H1 (cell line): ENCODE data around the gene ITGA5. TPM values are rescaled to one million over a fixed set of nuclear protein-coding genes. Genes with fewer than 3 reads are reported as not detected.

ENCODE experiments used
- CTCF ChIA-PET: fragments of 300-600 bp; sonication (Branson Sonifier 250); formaldehyde crosslinking; loops from one replicate; lab custom pipeline; 2021; ENCODE audit not compliant: partially characterized antibody; lab: Charles Lee
- POLR2A ChIA-PET: fragments of 300-600 bp; sonication (Branson Sonifier 250); formaldehyde crosslinking; loops from one replicate; lab custom pipeline; 2021; ENCODE audit warnings: inconsistent platforms; ENCODE audit not compliant: partially characterized antibody; lab: Charles Lee
- DNase-seq, 2 experiments: peaks; one replicate each; pipeline versions ENCODE4 v3.0.0 to v3.0.0-alpha.2; 2010 to 2022; ENCODE audit warnings: low spot score in 2 of 2, low read depth in 1 of 2, mixed read lengths in 1 of 2
- FAIRE-seq: peaks from 2 replicates; lab custom pipeline; 2011; peaks lifted over from hg19 to GRCh38; lab: Jason Lieb, UNC
- H2AFZ ChIP-seq: 2 replicates; pipeline ENCODE4 v1.8.1; 2012; ENCODE audit warnings: low read length, inconsistent platforms
- H2AK5ac ChIP-seq: 2 replicates; pipeline ENCODE4 v1.6.1; 2013; ENCODE audit warnings: low read depth, low read length
- H2BK120ac ChIP-seq: replicated peaks from 2 replicates; pipeline ENCODE3; 2013; ENCODE audit warnings: low read depth, low read length, inconsistent platforms
- H2BK12ac ChIP-seq: 2 replicates; pipeline ENCODE4 v1.6.1; 2013; ENCODE audit warnings: low read depth, low read length
- H2BK15ac ChIP-seq: 2 replicates; pipeline ENCODE4 v1.6.1; 2013; ENCODE audit warnings: low read length
- H2BK20ac ChIP-seq: 2 replicates; pipeline ENCODE4 v1.6.1; 2013; ENCODE audit warnings: low read length
- H2BK5ac ChIP-seq: 2 replicates; pipeline ENCODE4 v1.6.1; 2013; ENCODE audit warnings: low read depth, low read length
- H3K14ac ChIP-seq: 2 replicates; pipeline ENCODE4 v1.6.1; 2013; ENCODE audit warnings: inconsistent platforms; ENCODE audit not compliant: insufficient read length
- H3K18ac ChIP-seq: 2 replicates; pipeline ENCODE4 v1.6.1; 2013; ENCODE audit warnings: low read length; ENCODE audit errors: extremely low read depth
- H3K23ac ChIP-seq: 2 replicates; pipeline ENCODE4 v1.6.1; 2013; ENCODE audit warnings: inconsistent platforms; ENCODE audit not compliant: insufficient read length
- H3K23me2 ChIP-seq: 2 replicates; pipeline ENCODE4 v1.6.1; 2013; ENCODE audit warnings: low read depth, low read length
- H3K27ac ChIP-seq: 2 replicates; pipeline ENCODE4 v1.6.1; 2011; ENCODE audit warnings: low read depth, low read length, inconsistent platforms
- H3K27me3 ChIP-seq, 4 experiments: replicated peaks in 1 of 4; 1 replicate in 1 of 4; 2 replicates in 3 of 4; pipeline versions ENCODE4 v1.6.1 to v1.8.1; 2011 to 2013; ENCODE audit warnings: low read length in 3 of 4, mild to moderate bottlenecking in 3 of 4, inconsistent platforms in 2 of 4, mixed read lengths in 2 of 4, moderate library complexity in 1 of 4; ENCODE audit not compliant: control insufficient read depth in 3 of 4, insufficient read depth in 3 of 4; ENCODE audit errors: extremely low read depth in 1 of 4
- H3K36me3 ChIP-seq, 4 experiments: 2 replicates each; pipeline versions ENCODE4 v1.6.1 to v1.8.1; 2011 to 2013; ENCODE audit warnings: mild to moderate bottlenecking in 4 of 4, low read length in 3 of 4, moderate library complexity in 2 of 4, control low read depth in 1 of 4, inconsistent platforms in 1 of 4; ENCODE audit not compliant: insufficient read depth in 4 of 4, control insufficient read depth in 2 of 4
- H3K4ac ChIP-seq: replicated peaks from 2 replicates; pipeline ENCODE3; 2013; ENCODE audit warnings: low read length, low read depth, mixed read lengths, inconsistent platforms; ENCODE audit not compliant: insufficient read length
- H3K4me1 ChIP-seq, 4 experiments: replicated peaks in 1 of 4; 1 replicate in 1 of 4; 2 replicates in 3 of 4; pipeline versions ENCODE4 v1.6.1 to v1.8.1; 2011 to 2013; ENCODE audit warnings: low read length in 3 of 4, inconsistent platforms in 2 of 4, mixed read lengths in 1 of 4; ENCODE audit not compliant: insufficient read depth in 4 of 4, control insufficient read depth in 3 of 4
- H3K4me2 ChIP-seq, 2 experiments: 2 replicates each; pipeline versions ENCODE4 v1.6.1 to v1.8.1; 2011 to 2013; ENCODE audit warnings: low read depth in 2 of 2, low read length in 2 of 2, control low read depth in 1 of 2, inconsistent platforms in 1 of 2, mild to moderate bottlenecking in 1 of 2; ENCODE audit not compliant: insufficient read depth in 1 of 2
- H3K4me3 ChIP-seq, 4 experiments: fragments of 200-600, 300-600 bp in 1 of 4; sonication (generic), shearing (Covaris generic), sonication (Bioruptor Twin) in 1 of 4; 2 replicates each; pipeline versions ENCODE4 v1.5.1 to v1.8.1; 2011 to 2016; ENCODE audit warnings: low read length in 4 of 4, low read depth in 3 of 4, control low read depth in 2 of 4, inconsistent platforms in 2 of 4, mild to moderate bottlenecking in 2 of 4, mixed read lengths in 1 of 4, moderate library complexity in 1 of 4; ENCODE audit not compliant: insufficient read depth in 2 of 4; ENCODE audit errors: extremely low read depth in 1 of 4
- H3K56ac ChIP-seq: replicated peaks from 2 replicates; pipeline ENCODE3; 2013; ENCODE audit warnings: low read depth, mild to moderate bottlenecking, mixed read lengths, low read length, inconsistent platforms; ENCODE audit not compliant: insufficient read length
- H3K79me1 ChIP-seq: 2 replicates; pipeline ENCODE4 v1.6.1; 2013; ENCODE audit warnings: low read depth, low read length, control low read depth
- H3K79me2 ChIP-seq, 2 experiments: 2 replicates each; pipeline versions ENCODE4 v1.6.1 to v1.8.1; 2012 to 2013; ENCODE audit warnings: low read length in 2 of 2, mild to moderate bottlenecking in 2 of 2, inconsistent platforms in 1 of 2; ENCODE audit not compliant: insufficient read depth in 2 of 2, control insufficient read depth in 1 of 2
- H3K9ac ChIP-seq, 4 experiments: replicated peaks in 1 of 4; 1 replicate in 1 of 4; 2 replicates in 3 of 4; pipeline versions ENCODE4 v1.6.1 to v1.8.1; 2011 to 2013; ENCODE audit warnings: low read depth in 3 of 4, low read length in 3 of 4, control low read depth in 2 of 4, mild to moderate bottlenecking in 2 of 4, moderate library complexity in 2 of 4, inconsistent platforms in 1 of 4; ENCODE audit errors: extremely low read depth in 1 of 4
- H3K9me3 ChIP-seq, 2 experiments: 2 replicates each; pipeline versions ENCODE4 v1.6.1 to v1.8.1; 2012 to 2013; ENCODE audit warnings: mild to moderate bottlenecking in 2 of 2, moderate library complexity in 2 of 2, control low read depth in 1 of 2, inconsistent platforms in 1 of 2, low read depth in 1 of 2, low read length in 1 of 2, mixed read lengths in 1 of 2; ENCODE audit not compliant: insufficient read depth in 2 of 2
- H4K20me1 ChIP-seq, 2 experiments: replicated peaks in 1 of 2; 2 replicates each; pipeline versions ENCODE3 to v1.8.1; 2011 to 2013; ENCODE audit warnings: inconsistent platforms in 2 of 2, low read length in 2 of 2, mild to moderate bottlenecking in 1 of 2; ENCODE audit not compliant: insufficient read depth in 2 of 2, control insufficient read depth in 1 of 2
- H4K5ac ChIP-seq: 2 replicates; pipeline ENCODE4 v1.6.1; 2013; ENCODE audit warnings: low read length, low read depth, mixed read lengths, inconsistent platforms; ENCODE audit not compliant: insufficient read length
- H4K8ac ChIP-seq: 2 replicates; pipeline ENCODE4 v1.8.0; 2013; ENCODE audit warnings: mild to moderate bottlenecking, moderate library complexity, low read length, inconsistent platforms; ENCODE audit not compliant: insufficient read depth; ENCODE audit errors: extremely low read depth
- H4K91ac ChIP-seq: replicated peaks from 2 replicates; pipeline ENCODE3; 2013; ENCODE audit warnings: low read length, mixed read lengths, inconsistent platforms; ENCODE audit not compliant: insufficient read length
- CHD2 ChIP-seq: IDR thresholded peaks from 2 replicates; pipeline ENCODE4 v1.6.1; 2012; ENCODE audit warnings: low read length, improper control_type of control experiment
- KDM5A ChIP-seq: fragments of 200-600 bp; IDR thresholded peaks from 2 replicates; pipeline ENCODE4 v1.7.1; 2012; ENCODE audit warnings: mild to moderate bottlenecking, low read length, inconsistent platforms, mixed read lengths
- NRF1 ChIP-seq: IDR thresholded peaks from 2 replicates; pipeline ENCODE4 v1.6.1; 2011; ENCODE audit warnings: mild to moderate bottlenecking, low read depth, low read length, improper control_type of control experiment
- WGBS, 2 experiments: shearing (Covaris generic) in 1 of 2; methylation state at CpG; one replicate each; pipeline versions ENCODE4 v1.1.6 to v1.1.7; 2013 to 2015; ENCODE audit warnings: low lambda C conversion rate in 2 of 2, mixed read lengths in 2 of 2, inconsistent platforms in 1 of 2, low coverage in 1 of 2, missing lambda C conversion rate in 1 of 2; ENCODE audit not compliant: insufficient replicate concordance in 2 of 2, insufficient coverage in 1 of 2, insufficient read length in 1 of 2; ENCODE audit errors: extremely low coverage in 1 of 2, missing lambda C conversion rate in 1 of 2; 5-methylcytosine and 5-hydroxymethylcytosine counted together
- polyA plus RNA-seq, 7 experiments: library from polyadenylated mRNA; depleted of rRNA in 3 of 7; stranded (reverse) in 5 of 7; unstranded in 2 of 7; fragments of >200 nt in 5 of 7; fragments of 200-250 nt in 2 of 7; gene quantifications; 1 replicate in 5 of 7; 2 replicates in 1 of 7; 4 replicates in 1 of 7; pipeline versions ENCODE4 v1.2.1 to v1.2.3, GENCODE V29; 2011 to 2013; ENCODE audit warnings: missing spikeins in 2 of 7, mixed read lengths in 2 of 7
- total RNA-seq: library from RNA; stranded (reverse); fragmentation: NEBNext Ultra II Directional; extraction: Animal tissue kit (Norgen Biotek cat#: 25700); gene quantifications from 2 replicates; pipeline ENCODE4 v1.2.1, GENCODE V29; 2021
- TF ChIP-seq, protein P1 (sequence below): IDR thresholded peaks from 2 replicates; pipeline ENCODE4 v1.6.1; 2012; ENCODE audit warnings: inconsistent platforms
- TF ChIP-seq, protein P2 (sequence below): IDR thresholded peaks from 2 replicates; pipeline ENCODE4 v1.6.1; 2011; ENCODE audit warnings: low read depth, mild to moderate bottlenecking, low read length; ENCODE audit not compliant: insufficient read depth

The ITGA5 gene
- total and polyA plus RNA-seq, 2 of the 8 experiments (the other 6 are each of a cell fraction or from before 2014, with no cell fraction given), result 11.6 to 19.4 TPM

DNA sequence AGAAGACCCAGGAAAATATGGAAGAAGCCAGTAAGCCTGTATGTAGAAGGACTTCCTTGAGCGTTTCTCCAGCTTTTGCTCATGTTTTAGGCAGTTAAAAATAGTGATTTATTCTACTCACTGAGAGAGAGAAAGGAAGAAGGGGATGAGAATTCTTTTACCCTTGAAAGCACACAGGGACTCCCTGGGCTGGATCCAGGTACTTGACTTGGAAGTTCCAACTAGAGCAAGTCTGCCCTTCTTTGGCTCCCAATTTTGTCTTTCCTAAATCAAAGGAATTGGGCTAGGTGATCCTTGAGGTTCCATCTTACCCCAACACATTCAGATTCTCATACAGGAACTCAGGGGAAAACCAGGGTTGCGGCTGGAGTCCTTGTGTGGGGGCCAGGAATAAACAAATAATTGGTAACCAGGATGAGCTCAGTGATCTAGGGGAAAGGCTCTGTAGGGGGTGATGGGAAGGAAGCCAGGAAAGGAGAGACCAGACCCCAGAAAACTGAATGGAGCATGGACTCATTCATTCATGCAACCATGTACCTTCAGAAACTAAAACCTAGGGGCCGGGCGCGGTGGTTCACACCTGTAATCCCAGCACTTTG lies 11.5 kb upstream of the ITGA5 start:
- Histone ChIP-seq H3K18ac (no peak overlapping the region), H3K23ac (no peak overlapping the region), H3K27me3 (peaks cover 3 to 41% (median 33%) of the 10 kb centered on the region in 4 experiments), H3K4ac (no peak overlapping the region), H4K5ac (no peak overlapping the region), H2AFZ (no peak overlapping the region), H3K14ac (no peak overlapping the region), H2BK120ac (no peak overlapping the region), H3K79me1 (no peaks in the 10 kb centered on the region), H3K27ac (no peak overlapping the region), H3K4me2 (no peak overlapping the region), H4K8ac (no peak overlapping the region), H2BK12ac (no peak overlapping the region), H4K20me1 (no peaks in the 10 kb centered on the region), H2BK15ac (no peak overlapping the region), H3K79me2 (no peaks in the 10 kb centered on the region), H2BK5ac (no peak overlapping the region), H2BK20ac (no peak overlapping the region), H3K36me3 (no peaks in the 10 kb centered on the region), H3K4me1 (peaks cover 0 to 16% (median 11%) of the 10 kb centered on the region in 4 experiments; a peak in 6 of 7 replicates), H3K9me3 (no peaks in the 10 kb centered on the region), H2AK5ac (no peak overlapping the region), H3K9ac (no peak overlapping the region), H4K91ac (no peak overlapping the region), H3K4me3 (no peak overlapping the region), H3K23me2 (no peaks in the 10 kb centered on the region; the same call in 1 of the 2 replicates), H3K56ac (no peak overlapping the region)
- ChIA-PET CTCF (interaction anchor here (0.9 to 26.1 kb wide), 9 partner anchors 9 to 100 kb away, joined by 3 to 742 read pairs (median 8); partner anchors contain the start of gene ITGA5), POLR2A (interaction anchor here (1.3 to 2.4 kb wide), 4 partner anchors 9 to 150 kb away, joined by 3 to 7 read pairs (median 4); partner anchors contain the start of genes CBX5 and HNRNPA1)
- FAIRE-seq, result no peak
- no peak for DNase-seq
- TF ChIP-seq, protein P1, sequence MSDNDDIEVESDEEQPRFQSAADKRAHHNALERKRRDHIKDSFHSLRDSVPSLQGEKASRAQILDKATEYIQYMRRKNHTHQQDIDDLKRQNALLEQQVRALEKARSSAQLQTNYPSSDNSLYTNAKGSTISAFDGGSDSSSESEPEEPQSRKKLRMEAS, result no peak
- TF ChIP-seq KDM5A (no peak), CHD2 (no peak), NRF1 (no peak)
- TF ChIP-seq, protein P2, sequence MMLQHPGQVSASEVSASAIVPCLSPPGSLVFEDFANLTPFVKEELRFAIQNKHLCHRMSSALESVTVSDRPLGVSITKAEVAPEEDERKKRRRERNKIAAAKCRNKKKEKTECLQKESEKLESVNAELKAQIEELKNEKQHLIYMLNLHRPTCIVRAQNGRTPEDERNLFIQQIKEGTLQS, result no peak
- 93% methylated on average over 5 of the region's 5 CpGs; no CpG with 5 or more reads in 1 of the 2 experiments for WGBS, 2 experiments
